Central memory CD4-positive, alpha-beta T cell (primary cell): Measurements from ENCODE around the gene C19orf47.

Experiments
- DNase-seq: peaks from one replicate; pipeline ENCODE4 v3.0.0; 2022
- total RNA-seq, 3 experiments: gene quantifications; one replicate each; lab custom pipeline; 2026; lab: John Stamatoyannopoulos, UW

C19orf47 gene
- 11.8 to 21.3 (median 12.2) reads per million in 3 experiments for total RNA-seq

- DNase-seq, result peak; percentile 99
Measured at GRCh38 chr19:40348125-40348913, at the start of gene C19orf47, which contains the start of gene PLD3. C19orf47 (minus strand) TSS chr19:40348397; CDS start chr19:40341857, 6,540 bp downstream. PLD3 (plus strand) TSS chr19:40348695; CDS start chr19:40366484, 17,789 bp downstream.

- DNase-seq, result no peak
Measured at GRCh38 chr19:40397568-40397906, 49.3 kb upstream of the C19orf47 start.

- no peak for DNase-seq
Measured at GRCh38 chr19:40396886-40397567, 48.8 kb upstream of the C19orf47 start.

- no peak for DNase-seq
Measured at GRCh38 chr19:40395956-40396355, 47.8 kb upstream of the C19orf47 start.

GRCh38 chr19:40394816-40395210 is 46.6 kb upstream of the C19orf47 start:
- DNase-seq, result no peak

GRCh38 chr19:40393894-40394815 is 46.0 kb upstream of the C19orf47 start:
- DNase-seq, result no peak

- DNase-seq, result no peak
Measured at GRCh38 chr19:40392894-40393517, 44.8 kb upstream of the C19orf47 start.

- no peak for DNase-seq
Measured at GRCh38 chr19:40392123-40392522, 43.9 kb upstream of the C19orf47 start.

- DNase-seq, result no peak
Measured at GRCh38 chr19:40390084-40390742, 42.0 kb upstream of the C19orf47 start, which contains the start of gene HIPK4. HIPK4 (minus strand) TSS chr19:40390181; CDS start chr19:40389902, 279 bp downstream.

- DNase-seq, result no peak
Measured at GRCh38 chr19:40389404-40390083, 41.3 kb upstream of the C19orf47 start.

- no peak for DNase-seq
Measured at GRCh38 chr19:40388481-40388880, 40.3 kb upstream of the C19orf47 start.

GRCh38 chr19:40387155-40387554 is 39.0 kb upstream of the C19orf47 start:
- DNase-seq, result no peak

GRCh38 chr19:40383668-40384248 is 35.6 kb upstream of the C19orf47 start:
- DNase-seq, result no peak

GRCh38 chr19:40381321-40381720 is 33.1 kb upstream of the C19orf47 start:
- DNase-seq, result no peak

GRCh38 chr19:40380199-40381037 is 32.2 kb upstream of the C19orf47 start:
- no peak for DNase-seq

- no peak for DNase-seq
Measured at GRCh38 chr19:40379446-40380198, 31.4 kb upstream of the C19orf47 start.

GRCh38 chr19:40378509-40378908 is 30.3 kb upstream of the C19orf47 start:
- no peak for DNase-seq

GRCh38 chr19:40377876-40378385 is 29.7 kb upstream of the C19orf47 start:
- no peak for DNase-seq
